GM18520 (cell line): ENCODE results near the gene CXCR5.

Source experiments
- ATAC-seq: cut with Tn5 transposase; IDR thresholded peaks from one replicate; pipeline ENCODE4 v1.9.1; 2021; ENCODE audit not compliant: unreplicated experiment

Gene CXCR5

GRCh38 chr11:118873804-118874203 is 9.9 kb upstream of the CXCR5 start:
- ATAC-seq = no peak

- no peak for ATAC-seq
These were observed 7.4 kb upstream of the CXCR5 start for GRCh38 chr11:118876286-118876685.

GRCh38 chr11:118877487-118878162 is 6.1 kb upstream of the CXCR5 start:
- ATAC-seq = no peak

- ATAC-seq = no peak
These were observed 5.5 kb upstream of the CXCR5 start for GRCh38 chr11:118878163-118878563.

GRCh38 chr11:118881228-118881627 is 2.5 kb upstream of the CXCR5 start:
- no peak for ATAC-seq

- ATAC-seq = no peak
These were observed 1.2 kb upstream of the CXCR5 start for GRCh38 chr11:118882491-118882890.

- ATAC-seq = no peak
These were observed 706 bp upstream of the CXCR5 start for GRCh38 chr11:118883004-118883367.

GRCh38 chr11:118884875-118885274 is 1.2 kb downstream of the CXCR5 start:
- ATAC-seq = no peak

GRCh38 chr11:118885319-118885718 is 1.6 kb downstream of the CXCR5 start:
- ATAC-seq = no peak

GRCh38 chr11:118885831-118886565 is 2.3 kb downstream of the CXCR5 start:
- no peak for ATAC-seq

- ATAC-seq = no peak
These were observed 3.0 kb downstream of the CXCR5 start for GRCh38 chr11:118886681-118887111.

GRCh38 chr11:118887206-118887605 is 3.5 kb downstream of the CXCR5 start:
- no peak for ATAC-seq

- ATAC-seq = no peak
These were observed 4.7 kb downstream of the CXCR5 start for GRCh38 chr11:118888398-118888797.

- ATAC-seq = no peak
These were observed 6.1 kb downstream of the CXCR5 start for GRCh38 chr11:118889797-118890196.

- no peak for ATAC-seq
These were observed 8.8 kb downstream of the CXCR5 start for GRCh38 chr11:118892514-118892913.

- ATAC-seq = no peak
These were observed 9.3 kb downstream of the CXCR5 start for GRCh38 chr11:118892964-118893363.

GRCh38 chr11:118893662-118894061 is 10.0 kb downstream of the CXCR5 start:
- no peak for ATAC-seq

GRCh38 chr11:118894192-118894591 is 10.5 kb downstream of the CXCR5 start:
- no peak for ATAC-seq

GRCh38 chr11:118895093-118896039 is 11.7 kb downstream of the CXCR5 start:
- peak; percentile 50 for ATAC-seq

GRCh38 chr11:118896472-118896913 is 12.8 kb downstream of the CXCR5 start:
- ATAC-seq = no peak

GRCh38 chr11:118896921-118897591 is 13.4 kb downstream of the CXCR5 start:
- ATAC-seq = no peak
